Thyroid gland (tissue), 4 donors: Measurements from ENCODE around the gene ADAMTSL4. TPM values are rescaled to one million over a fixed set of nuclear protein-coding genes. Genes with fewer than 3 reads are reported as not detected.

Experiments
- DNase-seq, 2 donors: peaks; one replicate each; pipeline ENCODE4 v3.0.0-alpha.2; 2019
- H3K27ac ChIP-seq, 3 donors: fragments of 200-600 bp; sonication (generic); 1 replicate in 2 of 3; 2 replicates in 1 of 3; pipeline ENCODE4 v1.5.1; 2016 to 2019; ENCODE audit warnings: mild to moderate bottlenecking in 1 of 3, moderate library complexity in 1 of 3
- H3K27me3 ChIP-seq: fragments of 200-600 bp; sonication (generic); one replicate; pipeline ENCODE4 v1.5.1; 2019
- H3K36me3 ChIP-seq, 2 donors: fragments of 200-600 bp; sonication (generic); one replicate each; pipeline ENCODE4 v1.5.1; 2016 to 2019
- H3K4me1 ChIP-seq, 2 donors: fragments of 200-600 bp; sonication (generic); one replicate each; pipeline ENCODE4 v1.5.1; 2017 to 2019
- H3K4me3 ChIP-seq, 3 donors: fragments of 200-600 bp; sonication (generic); replicated peaks in 1 of 3; 1 replicate in 2 of 3; 2 replicates in 1 of 3; pipeline ENCODE4 v1.5.1; 2016; ENCODE audit warnings: mild to moderate bottlenecking in 1 of 3
- H3K9me3 ChIP-seq: fragments of 200-600 bp; sonication (generic); one replicate; pipeline ENCODE4 v1.5.1; 2017
- POLR2A ChIP-seq, 2 donors: fragments of 450-650 bp; IDR thresholded peaks; one replicate each; pipeline ENCODE4 v1.6.1; 2017; ENCODE audit warnings: antibody characterized with exemption in 2 of 2, mild to moderate bottlenecking in 2 of 2, moderate library complexity in 1 of 2
- WGBS, 2 donors: methylation state at CpG; one replicate each; pipeline ENCODE4 v1.1.5; 2017; 5-methylcytosine and 5-hydroxymethylcytosine counted together
- intact Hi-C: fragments of 100-400 bp; cut with DNase I; formaldehyde crosslinking; loops from one replicate; pipeline ENCODE4 v1.15.1; 2023
- total RNA-seq, 4 donors: library from RNA; depleted of rRNA; stranded (reverse); fragments of >200 nt; gene quantifications; one replicate each; pipeline ENCODE4 v1.2.3, GENCODE V29; 2016
- TF ChIP-seq, protein P1 (sequence below), 6 experiments: fragments of 200-600 bp in 3 of 6; fragments of 450-650 bp in 3 of 6; sonication (generic) in 3 of 6; IDR thresholded peaks; one replicate each; pipeline ENCODE4 v1.5.1; 2016 to 2019; ENCODE audit warnings: antibody characterized with exemption in 6 of 6, mild to moderate bottlenecking in 2 of 6, inconsistent platforms in 1 of 6, moderate library complexity in 1 of 6

Gene ADAMTSL4
- total RNA-seq, 4 donors from 2014 or later: 2.1 to 15.7 (median 6.9) TPM

DNA sequence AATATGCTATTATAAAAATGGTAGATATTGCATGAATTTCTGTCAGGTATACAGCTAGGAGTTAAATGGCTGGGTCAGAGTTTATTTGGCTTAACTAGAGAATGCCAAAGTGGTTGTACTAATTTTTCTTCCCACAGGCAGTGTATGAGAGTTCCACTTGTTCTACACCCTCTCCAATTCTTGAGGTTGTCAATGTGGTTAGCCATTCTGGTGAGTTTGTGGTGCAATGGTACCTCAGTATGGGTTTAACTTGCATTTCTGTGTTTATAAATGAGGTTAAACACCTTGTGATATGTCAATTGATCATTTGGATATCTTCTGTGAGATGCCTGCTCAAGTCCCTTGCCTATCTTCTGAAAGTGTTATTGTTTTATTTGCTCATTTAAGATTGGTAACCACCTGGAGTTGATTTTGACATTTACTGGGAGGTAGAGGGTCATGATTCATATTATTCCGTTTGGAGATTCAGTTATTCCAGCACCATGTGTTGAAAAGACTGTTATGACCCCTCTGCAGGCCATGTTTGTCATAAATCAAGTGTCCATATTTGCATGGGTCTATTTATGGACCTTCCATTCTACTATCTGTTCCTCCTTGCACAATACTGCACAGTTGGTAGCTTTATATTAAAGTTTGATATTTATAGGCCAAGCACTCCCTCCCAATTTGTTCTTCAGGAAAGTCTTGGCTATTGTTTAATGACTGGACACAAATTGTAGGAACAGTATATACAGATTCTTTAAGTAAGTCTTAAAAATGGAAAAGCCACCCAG lies 27.8 kb upstream of the ADAMTSL4 start:
- intact Hi-C loops: no loop called here

DNA sequence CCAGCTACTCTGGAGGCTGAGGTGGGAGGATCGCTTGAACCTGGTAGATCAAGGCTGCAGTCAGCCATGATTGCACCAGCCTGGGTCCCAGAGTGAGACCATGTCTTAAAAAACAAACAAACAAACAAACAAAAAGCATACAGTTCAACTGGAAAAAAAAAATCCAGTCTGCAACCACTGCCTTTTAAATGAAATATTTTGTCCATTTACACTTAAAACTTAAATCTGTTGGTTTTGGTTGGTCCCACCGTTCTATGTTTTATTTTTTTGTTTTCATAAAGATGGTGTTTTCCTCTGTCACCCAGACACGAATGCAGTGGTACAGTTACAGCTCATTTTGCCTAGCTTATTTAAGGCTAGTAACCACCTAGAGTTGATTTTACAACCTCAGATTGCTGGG lies 23.9 kb upstream of the ADAMTSL4 start:
- Histone ChIP-seq H3K4me1 (no peaks in the 10 kb centered on the region), H3K27me3 (no peaks in the 10 kb centered on the region), H3K9me3 (no peaks in the 10 kb centered on the region), H3K36me3 (no peaks in the 10 kb centered on the region), H3K27ac (no peak overlapping the region), H3K4me3 (no peak overlapping the region)
- 84 to 89% methylated on average over 3 of the region's 3 CpGs for WGBS, 2 donors
- no peak for DNase-seq
- intact Hi-C loops: no loop called here
- TF ChIP-seq, protein P1, sequence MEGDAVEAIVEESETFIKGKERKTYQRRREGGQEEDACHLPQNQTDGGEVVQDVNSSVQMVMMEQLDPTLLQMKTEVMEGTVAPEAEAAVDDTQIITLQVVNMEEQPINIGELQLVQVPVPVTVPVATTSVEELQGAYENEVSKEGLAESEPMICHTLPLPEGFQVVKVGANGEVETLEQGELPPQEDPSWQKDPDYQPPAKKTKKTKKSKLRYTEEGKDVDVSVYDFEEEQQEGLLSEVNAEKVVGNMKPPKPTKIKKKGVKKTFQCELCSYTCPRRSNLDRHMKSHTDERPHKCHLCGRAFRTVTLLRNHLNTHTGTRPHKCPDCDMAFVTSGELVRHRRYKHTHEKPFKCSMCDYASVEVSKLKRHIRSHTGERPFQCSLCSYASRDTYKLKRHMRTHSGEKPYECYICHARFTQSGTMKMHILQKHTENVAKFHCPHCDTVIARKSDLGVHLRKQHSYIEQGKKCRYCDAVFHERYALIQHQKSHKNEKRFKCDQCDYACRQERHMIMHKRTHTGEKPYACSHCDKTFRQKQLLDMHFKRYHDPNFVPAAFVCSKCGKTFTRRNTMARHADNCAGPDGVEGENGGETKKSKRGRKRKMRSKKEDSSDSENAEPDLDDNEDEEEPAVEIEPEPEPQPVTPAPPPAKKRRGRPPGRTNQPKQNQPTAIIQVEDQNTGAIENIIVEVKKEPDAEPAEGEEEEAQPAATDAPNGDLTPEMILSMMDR (IDR thresholded peaks at IDR 0.05): no peak
- no peak for TF ChIP-seq POLR2A (IDR thresholded peaks at IDR 0.05)

More for the DNA sequence above, 27.8 kb upstream of the ADAMTSL4 start:
- Histone ChIP-seq H3K4me3 (no peak overlapping the region), H3K36me3 (no peaks in the 10 kb centered on the region), H3K27ac (no peak overlapping the region), H3K4me1 (no peaks in the 10 kb centered on the region), H3K9me3 (no peaks in the 10 kb centered on the region), H3K27me3 (no peaks in the 10 kb centered on the region)
- DNase-seq: no peak
- WGBS, 2 donors: 83 to 84% methylated on average over 1 of the region's 1 CpG
- TF ChIP-seq, protein P1 (IDR thresholded peaks at IDR 0.05): no peak
- no peak for TF ChIP-seq POLR2A (IDR thresholded peaks at IDR 0.05)

DNA sequence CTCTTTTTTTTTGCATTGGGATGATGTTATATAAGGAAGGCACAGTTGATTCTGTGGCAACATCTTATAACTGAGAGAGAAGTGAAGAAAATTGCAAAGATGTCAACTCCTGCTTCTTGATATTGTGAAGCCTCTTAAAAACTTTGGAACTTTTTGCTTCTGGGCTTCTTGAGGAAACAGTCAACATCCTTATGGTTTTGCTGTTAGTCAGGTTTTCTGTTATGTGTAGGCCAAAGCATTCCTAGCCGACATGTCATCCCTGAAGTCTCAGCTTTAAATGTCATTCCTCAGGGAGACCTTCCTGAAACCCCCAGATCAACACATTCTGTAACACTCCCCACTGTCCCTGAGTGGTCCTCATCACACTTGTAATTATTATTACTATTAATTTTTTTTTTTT lies 21.0 kb upstream of the ADAMTSL4 start:
- Histone ChIP-seq H3K27me3 (no peaks in the 10 kb centered on the region), H3K27ac (no peak overlapping the region), H3K9me3 (no peaks in the 10 kb centered on the region), H3K4me1 (peaks cover 7 to 15% of the 10 kb centered on the region in 2 donors), H3K36me3 (no peaks in the 10 kb centered on the region), H3K4me3 (no peak overlapping the region)
- intact Hi-C loops: no loop called here
- TF ChIP-seq, protein P1 (IDR thresholded peaks at IDR 0.05): no peak
- no peak for TF ChIP-seq POLR2A (IDR thresholded peaks at IDR 0.05)
- 88 to 100% methylated on average over 1 of the region's 1 CpG for WGBS, 2 donors
- DNase-seq: no peak

DNA sequence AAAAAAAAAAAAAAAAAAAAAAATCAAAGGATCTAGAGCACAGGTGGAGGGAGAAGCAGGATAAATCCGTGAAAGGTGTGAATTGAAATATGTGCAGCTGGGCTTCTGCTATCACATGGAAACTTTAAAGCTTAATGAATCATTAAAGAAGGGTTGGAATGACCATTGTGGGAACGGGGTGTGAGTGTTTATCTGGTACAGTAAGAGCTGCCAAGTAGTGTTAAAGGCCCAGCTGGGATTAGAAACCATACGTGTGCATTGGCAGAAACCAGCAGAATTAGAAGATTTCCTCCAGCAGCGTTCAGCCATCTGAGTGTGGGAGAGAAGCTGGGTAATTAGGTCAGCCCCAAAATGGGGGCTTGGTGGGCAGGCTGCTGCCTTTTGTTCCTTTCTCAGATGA lies 20.2 kb upstream of the ADAMTSL4 start:
- H3K27ac ChIP-seq: no peak overlapping the region
- intact Hi-C loops: no loop called here
- WGBS, 2 donors: 30 to 51% methylated on average over 4 of the region's 4 CpGs
- no peaks in the 10 kb centered on the region for H3K9me3 ChIP-seq
- H3K4me1 ChIP-seq: peaks cover 7 to 22% of the 10 kb centered on the region in 2 donors
- no peaks in the 10 kb centered on the region for H3K27me3 ChIP-seq
- no peak overlapping the region for H3K4me3 ChIP-seq
- no peaks in the 10 kb centered on the region for H3K36me3 ChIP-seq
- DNase-seq: no peak
- TF ChIP-seq, protein P1 (IDR thresholded peaks at IDR 0.05): no peak
- no peak for TF ChIP-seq POLR2A (IDR thresholded peaks at IDR 0.05)

DNA sequence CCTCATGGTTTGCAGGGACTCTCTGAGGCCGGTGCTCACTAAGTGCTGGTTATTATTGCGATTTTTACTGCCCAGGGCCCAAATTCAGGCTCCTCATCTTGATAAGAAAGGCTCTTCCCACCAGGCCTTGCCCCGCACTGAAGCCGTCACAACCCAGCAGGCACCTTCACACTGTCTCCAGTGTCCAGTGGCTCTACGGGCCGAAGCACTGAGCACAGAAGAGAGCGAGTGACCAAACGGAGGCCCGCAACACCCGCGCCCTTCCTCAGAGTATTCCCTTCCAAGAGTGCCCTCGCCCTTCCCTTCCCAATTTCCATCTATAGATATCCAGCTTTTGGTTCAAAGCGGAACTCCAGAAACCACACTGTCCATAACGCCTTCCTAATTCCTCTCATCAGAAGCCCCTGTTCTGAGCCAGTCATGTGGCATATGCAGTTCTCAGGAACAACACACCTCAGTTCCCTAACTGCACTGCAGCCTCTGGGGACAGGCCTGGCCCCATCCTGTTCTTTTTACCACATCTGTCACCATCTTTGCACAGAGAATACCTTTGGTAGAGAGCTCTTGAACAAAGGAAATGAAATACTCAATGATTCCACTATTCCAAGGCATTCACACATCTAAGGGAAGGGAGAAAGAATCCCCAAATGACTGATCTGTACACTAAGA lies 18.6 kb upstream of the ADAMTSL4 start:
- DNase-seq: no peak
- H3K4me3 ChIP-seq: no peak overlapping the region
- no peak overlapping the region for H3K27ac ChIP-seq
- WGBS, 2 donors: 95 to 97% methylated on average over 14 of the region's 14 CpGs
- H3K36me3 ChIP-seq: no peaks in the 10 kb centered on the region
- intact Hi-C loops: no loop called here
- H3K4me1 ChIP-seq: peaks cover 7 to 22% of the 10 kb centered on the region in 2 donors
- H3K27me3 ChIP-seq: no peaks in the 10 kb centered on the region
- TF ChIP-seq, protein P1 (IDR thresholded peaks at IDR 0.05): no peak
- TF ChIP-seq POLR2A (IDR thresholded peaks at IDR 0.05): no peak
- H3K9me3 ChIP-seq: no peaks in the 10 kb centered on the region
